HepG2 (cell line): ENCODE results near the gene FBXL13. TPM values are rescaled to one million over a fixed set of nuclear protein-coding genes. Genes with fewer than 3 reads are reported as not detected.

ENCODE experiments used
- CC2D1A ChIP-seq: sonication (generic); formaldehyde crosslinking; IDR thresholded peaks from 2 replicates; pipeline ENCODE4 v1.8.1; 2023; ENCODE audit warnings: mild to moderate bottlenecking, missing genetic modification reagents
- CEBPB ChIP-seq: IDR thresholded peaks from 2 replicates; pipeline ENCODE4 v1.6.1; 2011; ENCODE audit warnings: low read depth, low read length, improper control_type of control experiment, borderline replicate concordance
- CREM ChIP-seq, 2 experiments: sonication (generic) in 1 of 2; formaldehyde crosslinking in 1 of 2; IDR thresholded peaks; 2 replicates each; pipeline versions ENCODE4 v1.4.0 to v1.6.1; 2016 to 2020; ENCODE audit warnings: antibody characterized with exemption in 1 of 2, mild to moderate bottlenecking in 1 of 2, missing genetic modification reagents in 1 of 2
- EED ChIP-seq: sonication (generic); formaldehyde crosslinking; IDR thresholded peaks from 2 replicates; pipeline ENCODE4 v1.5.0; 2020; ENCODE audit warnings: mild to moderate bottlenecking, missing genetic modification reagents
- NCOA5 ChIP-seq: sonication (generic); formaldehyde crosslinking; IDR thresholded peaks from 2 replicates; pipeline ENCODE4 v1.4.0; 2020; ENCODE audit warnings: missing genetic modification reagents
- NFRKB ChIP-seq: fragments of 450-650 bp; IDR thresholded peaks from 2 replicates; pipeline ENCODE4 v1.6.1; 2017
- PRMT3 ChIP-seq: sonication (generic); formaldehyde crosslinking; IDR thresholded peaks from 2 replicates; pipeline ENCODE4 v1.8.1; 2022; ENCODE audit warnings: low read depth, mild to moderate bottlenecking, moderate library complexity, missing genetic modification reagents, borderline replicate concordance
- SIN3B ChIP-seq: fragments of 150-350 bp; IDR thresholded peaks from 2 replicates; pipeline ENCODE4 v1.6.1; 2014; ENCODE audit warnings: low read length
- SMAD9 ChIP-seq: sonication (generic); formaldehyde crosslinking; IDR thresholded peaks from 2 replicates; pipeline ENCODE4 v1.5.1; 2020; ENCODE audit warnings: mild to moderate bottlenecking, missing genetic modification reagents
- ZNF335 ChIP-seq: sonication (generic); formaldehyde crosslinking; IDR thresholded peaks from 2 replicates; pipeline ENCODE4 v1.4.0; 2020; ENCODE audit warnings: missing genetic modification reagents
- ZNF33A ChIP-seq: sonication (generic); formaldehyde crosslinking; IDR thresholded peaks from 2 replicates; pipeline ENCODE4 v1.5.1; 2020; ENCODE audit warnings: missing genetic modification reagents, mild to moderate bottlenecking, moderate library complexity, borderline replicate concordance
- ZNF34 ChIP-seq: sonication (generic); formaldehyde crosslinking; IDR thresholded peaks from 2 replicates; pipeline ENCODE4 v1.4.0; 2020; ENCODE audit warnings: mild to moderate bottlenecking, missing genetic modification reagents, borderline replicate concordance
- ZNF496 ChIP-seq: sonication (generic); formaldehyde crosslinking; IDR thresholded peaks from 2 replicates; pipeline ENCODE4 v1.8.1; 2023; ENCODE audit warnings: mild to moderate bottlenecking, moderate library complexity, missing genetic modification reagents; ENCODE audit not compliant: insufficient replicate concordance
- ZNF589 ChIP-seq: sonication (generic); formaldehyde crosslinking; conservative IDR thresholded peaks from 2 replicates; pipeline ENCODE4 v1.8.0; 2022; ENCODE audit warnings: mild to moderate bottlenecking, moderate library complexity, missing genetic modification reagents
- ZNF782 ChIP-seq: sonication (generic); formaldehyde crosslinking; IDR thresholded peaks from 2 replicates; pipeline ENCODE4 v1.4.0; 2020; ENCODE audit warnings: missing genetic modification reagents, mild to moderate bottlenecking, borderline replicate concordance
- ZSCAN21 ChIP-seq: sonication (generic); formaldehyde crosslinking; IDR thresholded peaks from 2 replicates; pipeline ENCODE4 v1.8.0; 2022; ENCODE audit warnings: mild to moderate bottlenecking, missing genetic modification reagents, moderate library complexity, borderline replicate concordance
- polyA plus RNA-seq, 8 experiments: library from polyadenylated mRNA; depleted of rRNA in 3 of 8; stranded (reverse) in 7 of 8; unstranded in 1 of 8; fragments of >200 nt; fragmentation: Illumina TruSeq in 4 of 8; extraction: Trizol in 4 of 8; gene quantifications; 2 replicates each; pipeline versions ENCODE4 v1.2.1 to v1.2.3, GENCODE V29; 2011 to 2016; ENCODE audit warnings: low read depth in 4 of 8, missing spikeins in 1 of 8, mixed read lengths in 1 of 8; ENCODE audit not compliant: insufficient read depth in 1 of 8
- total RNA-seq, 5 experiments: library from RNA; depleted of rRNA; stranded (reverse); fragments of >200 nt; fragmentation: Illumina TruSeq; extraction: Trizol; gene quantifications; 2 replicates each; pipeline ENCODE4 v1.2.3, GENCODE V29; 2016; ENCODE audit warnings: low read depth in 1 of 5
- TF ChIP-seq, protein P1 (sequence below): sonication (generic); formaldehyde crosslinking; IDR thresholded peaks from 2 replicates; pipeline ENCODE4 v1.4.0; 2020; ENCODE audit warnings: missing genetic modification reagents, mild to moderate bottlenecking, borderline replicate concordance
- TF ChIP-seq, protein P2 (sequence below): sonication (generic); formaldehyde crosslinking; IDR thresholded peaks from 2 replicates; pipeline ENCODE4 v1.8.0; 2022; ENCODE audit warnings: mild to moderate bottlenecking, missing genetic modification reagents, moderate library complexity
- TF ChIP-seq, protein P3 (sequence below), 2 experiments: sonication (generic) in 1 of 2; formaldehyde crosslinking in 1 of 2; IDR thresholded peaks; 2 replicates each; pipeline versions ENCODE4 v1.6.1 to v1.9.0; 2014 to 2022; ENCODE audit warnings: antibody characterized with exemption in 1 of 2, borderline replicate concordance in 1 of 2, inconsistent platforms in 1 of 2, low read depth in 1 of 2, missing genetic modification reagents in 1 of 2
- TF ChIP-seq, protein P4 (sequence below): sonication (generic); formaldehyde crosslinking; IDR thresholded peaks from 2 replicates; pipeline ENCODE4 v1.8.1; 2023; ENCODE audit warnings: mild to moderate bottlenecking, missing genetic modification reagents

The FBXL13 gene
- total and polyA plus RNA-seq, 2 of the 13 experiments (the other 11 are each of a cell fraction or from before 2014, with no cell fraction given): 0.24 to 0.77 TPM

DNA sequence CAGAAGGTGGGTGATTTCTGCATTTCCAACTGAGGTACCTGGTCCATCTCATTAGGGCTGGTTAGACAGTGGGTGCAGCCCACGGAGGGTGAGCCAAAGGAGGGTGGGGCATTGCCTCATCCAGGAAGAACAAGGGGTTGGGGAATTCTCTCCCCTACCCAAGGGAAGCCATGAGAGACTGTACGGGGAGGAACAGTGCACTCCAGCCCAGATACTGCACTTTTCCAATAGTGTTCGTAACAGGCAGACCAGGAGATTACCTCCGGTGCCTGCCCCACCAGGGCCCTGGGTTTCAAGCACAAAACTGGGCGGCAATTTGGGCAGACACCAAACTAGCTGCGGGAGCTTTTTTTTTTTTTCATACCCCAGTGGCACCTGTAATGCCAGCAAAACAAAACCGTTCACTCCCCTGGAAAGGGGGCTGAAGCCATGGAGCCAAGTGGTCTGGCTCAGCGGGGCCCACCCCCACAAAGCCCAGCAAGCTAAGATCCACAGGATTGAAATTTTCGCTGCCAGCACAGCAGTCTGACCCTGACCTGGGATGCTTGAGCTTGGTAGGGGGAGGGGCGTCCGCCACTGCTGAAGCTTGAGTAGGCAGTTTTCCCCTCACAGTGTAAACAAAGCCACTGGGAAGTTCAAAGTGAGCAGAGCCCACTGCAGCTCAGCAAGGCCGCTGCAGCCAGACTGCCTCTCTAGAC lies 31.6 kb upstream of the FBXL13 start (continued):
- TF ChIP-seq ZNF34 (CRISPR knock-in tag) (no peak), ZSCAN21 (no peak), SIN3B (no peak), EED (CRISPR knock-in tag) (no peak), CC2D1A (no peak), ZNF335 (CRISPR knock-in tag) (no peak), ZNF496 (CRISPR knock-in tag) (no peak), ZNF33A (CRISPR knock-in tag) (no peak), SMAD9 (CRISPR knock-in tag) (no peak), CEBPB (no peak), NFRKB (no peak), CREM (IDR thresholded peaks at IDR 0.05) (peak; percentile 25; the same call in 1 of the 2 replicates), CREM (CRISPR knock-in tag; IDR thresholded peaks at IDR 0.05) (no peak), NCOA5 (CRISPR knock-in tag) (no peak), ZNF589 (CRISPR knock-in tag) (peak; percentile 44; the same call in 1 of the 2 replicates), PRMT3 (no peak), ZNF782 (CRISPR knock-in tag) (no peak)
- TF ChIP-seq, protein P1, sequence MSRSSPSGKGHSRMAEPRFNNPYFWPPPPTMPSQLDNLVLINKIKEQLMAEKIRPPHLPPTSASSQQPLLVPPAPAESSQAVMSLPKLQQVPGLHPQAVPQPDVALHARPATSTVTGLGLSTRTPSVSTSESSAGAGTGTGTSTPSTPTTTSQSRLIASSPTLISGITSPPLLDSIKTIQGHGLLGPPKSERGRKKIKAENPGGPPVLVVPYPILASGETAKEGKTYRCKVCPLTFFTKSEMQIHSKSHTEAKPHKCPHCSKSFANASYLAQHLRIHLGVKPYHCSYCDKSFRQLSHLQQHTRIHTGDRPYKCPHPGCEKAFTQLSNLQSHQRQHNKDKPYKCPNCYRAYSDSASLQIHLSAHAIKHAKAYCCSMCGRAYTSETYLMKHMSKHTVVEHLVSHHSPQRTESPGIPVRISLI (CRISPR knock-in tag): peak; percentile 72; the same call in 1 of the 2 replicates
- TF ChIP-seq, protein P2, sequence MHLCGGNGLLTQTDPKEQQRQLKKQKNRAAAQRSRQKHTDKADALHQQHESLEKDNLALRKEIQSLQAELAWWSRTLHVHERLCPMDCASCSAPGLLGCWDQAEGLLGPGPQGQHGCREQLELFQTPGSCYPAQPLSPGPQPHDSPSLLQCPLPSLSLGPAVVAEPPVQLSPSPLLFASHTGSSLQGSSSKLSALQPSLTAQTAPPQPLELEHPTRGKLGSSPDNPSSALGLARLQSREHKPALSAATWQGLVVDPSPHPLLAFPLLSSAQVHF (CRISPR knock-in tag): no peak
- TF ChIP-seq, protein P3, sequence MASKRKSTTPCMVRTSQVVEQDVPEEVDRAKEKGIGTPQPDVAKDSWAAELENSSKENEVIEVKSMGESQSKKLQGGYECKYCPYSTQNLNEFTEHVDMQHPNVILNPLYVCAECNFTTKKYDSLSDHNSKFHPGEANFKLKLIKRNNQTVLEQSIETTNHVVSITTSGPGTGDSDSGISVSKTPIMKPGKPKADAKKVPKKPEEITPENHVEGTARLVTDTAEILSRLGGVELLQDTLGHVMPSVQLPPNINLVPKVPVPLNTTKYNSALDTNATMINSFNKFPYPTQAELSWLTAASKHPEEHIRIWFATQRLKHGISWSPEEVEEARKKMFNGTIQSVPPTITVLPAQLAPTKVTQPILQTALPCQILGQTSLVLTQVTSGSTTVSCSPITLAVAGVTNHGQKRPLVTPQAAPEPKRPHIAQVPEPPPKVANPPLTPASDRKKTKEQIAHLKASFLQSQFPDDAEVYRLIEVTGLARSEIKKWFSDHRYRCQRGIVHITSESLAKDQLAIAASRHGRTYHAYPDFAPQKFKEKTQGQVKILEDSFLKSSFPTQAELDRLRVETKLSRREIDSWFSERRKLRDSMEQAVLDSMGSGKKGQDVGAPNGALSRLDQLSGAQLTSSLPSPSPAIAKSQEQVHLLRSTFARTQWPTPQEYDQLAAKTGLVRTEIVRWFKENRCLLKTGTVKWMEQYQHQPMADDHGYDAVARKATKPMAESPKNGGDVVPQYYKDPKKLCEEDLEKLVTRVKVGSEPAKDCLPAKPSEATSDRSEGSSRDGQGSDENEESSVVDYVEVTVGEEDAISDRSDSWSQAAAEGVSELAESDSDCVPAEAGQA (IDR thresholded peaks at IDR 0.05; ENCODE audit: low read depth): no peak
- TF ChIP-seq, protein P3 (CRISPR knock-in tag; IDR thresholded peaks at IDR 0.05; ENCODE audit: borderline replicate concordance): no peak
- TF ChIP-seq, protein P4, sequence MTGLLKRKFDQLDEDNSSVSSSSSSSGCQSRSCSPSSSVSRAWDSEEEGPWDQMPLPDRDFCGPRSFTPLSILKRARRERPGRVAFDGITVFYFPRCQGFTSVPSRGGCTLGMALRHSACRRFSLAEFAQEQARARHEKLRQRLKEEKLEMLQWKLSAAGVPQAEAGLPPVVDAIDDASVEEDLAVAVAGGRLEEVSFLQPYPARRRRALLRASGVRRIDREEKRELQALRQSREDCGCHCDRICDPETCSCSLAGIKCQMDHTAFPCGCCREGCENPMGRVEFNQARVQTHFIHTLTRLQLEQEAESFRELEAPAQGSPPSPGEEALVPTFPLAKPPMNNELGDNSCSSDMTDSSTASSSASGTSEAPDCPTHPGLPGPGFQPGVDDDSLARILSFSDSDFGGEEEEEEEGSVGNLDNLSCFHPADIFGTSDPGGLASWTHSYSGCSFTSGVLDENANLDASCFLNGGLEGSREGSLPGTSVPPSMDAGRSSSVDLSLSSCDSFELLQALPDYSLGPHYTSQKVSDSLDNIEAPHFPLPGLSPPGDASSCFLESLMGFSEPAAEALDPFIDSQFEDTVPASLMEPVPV (CRISPR knock-in tag): no peak
